Liver (tissue), 9 donors: ENCODE results near the gene FAM13A. TPM values are rescaled to one million over a fixed set of nuclear protein-coding genes. Genes with fewer than 3 reads are reported as not detected.

ENCODE experiments used
- DNase-seq: peaks from one replicate; pipeline ENCODE4 v3.0.0-alpha.2; 2017; ENCODE audit warnings: low spot score
- H3K27ac ChIP-seq, 2 donors: one replicate each; pipeline ENCODE4 v1.7.0; 2013; ENCODE audit warnings: inconsistent platforms in 2 of 2, low read length in 2 of 2, control low read depth in 1 of 2, low read depth in 1 of 2, mild to moderate bottlenecking in 1 of 2
- H3K27me3 ChIP-seq, 4 donors: one replicate each; pipeline versions ENCODE4 v1.6.1 to v1.7.0; 2013; ENCODE audit warnings: low read length in 3 of 4, inconsistent platforms in 1 of 4, mild to moderate bottlenecking in 1 of 4, moderate library complexity in 1 of 4; ENCODE audit not compliant: control insufficient read depth in 4 of 4, insufficient read depth in 4 of 4
- H3K36me3 ChIP-seq, 4 donors: one replicate each; pipeline versions ENCODE4 v1.6.1 to v1.7.0; 2013; ENCODE audit warnings: low read length in 3 of 4, mild to moderate bottlenecking in 3 of 4, low read depth in 1 of 4, moderate library complexity in 1 of 4; ENCODE audit not compliant: control insufficient read depth in 4 of 4, insufficient read depth in 3 of 4
- H3K4me1 ChIP-seq, 4 donors: one replicate each; pipeline versions ENCODE4 v1.6.1 to v1.7.0; 2013; ENCODE audit warnings: low read length in 3 of 4, mild to moderate bottlenecking in 3 of 4, moderate library complexity in 1 of 4; ENCODE audit not compliant: control insufficient read depth in 4 of 4, insufficient read depth in 4 of 4
- H3K4me3 ChIP-seq, 3 donors: one replicate each; pipeline versions ENCODE4 v1.6.1 to v1.7.0; 2013; ENCODE audit warnings: low read length in 3 of 3, control low read depth in 1 of 3, low read depth in 1 of 3, mild to moderate bottlenecking in 1 of 3
- H3K9ac ChIP-seq, 2 donors: one replicate each; pipeline ENCODE4 v1.7.0; 2013; ENCODE audit warnings: low read length in 2 of 2, mild to moderate bottlenecking in 2 of 2, moderate library complexity in 2 of 2, control low read depth in 1 of 2, low read depth in 1 of 2
- H3K9me3 ChIP-seq, 4 donors: one replicate each; pipeline versions ENCODE4 v1.6.1 to v1.7.0; 2013; ENCODE audit warnings: low read length in 3 of 4; ENCODE audit not compliant: control insufficient read depth in 4 of 4
- ATF3 ChIP-seq: IDR thresholded peaks from 2 replicates; pipeline ENCODE4 v1.6.1; 2016; ENCODE audit warnings: antibody characterized with exemption
- EGR1 ChIP-seq, 2 donors: IDR thresholded peaks; 2 replicates each; pipeline ENCODE4 v1.6.1; 2016 to 2018; ENCODE audit warnings: antibody characterized with exemption in 2 of 2, low read depth in 2 of 2
- FOXA1 ChIP-seq: IDR thresholded peaks from 2 replicates; pipeline ENCODE4 v1.6.1; 2016; ENCODE audit warnings: antibody characterized with exemption
- FOXA2 ChIP-seq: IDR thresholded peaks from 2 replicates; pipeline ENCODE4 v1.6.1; 2016; ENCODE audit warnings: antibody characterized with exemption
- GABPA ChIP-seq, 2 donors: IDR thresholded peaks in 1 of 2; conservative IDR thresholded peaks in 1 of 2; 2 replicates each; pipeline ENCODE4 v1.6.1; 2016; ENCODE audit warnings: antibody characterized with exemption in 2 of 2, mild to moderate bottlenecking in 1 of 2, moderate library complexity in 1 of 2
- HNF4A ChIP-seq, 2 donors: conservative IDR thresholded peaks; 2 replicates each; pipeline ENCODE4 v1.6.1; 2016; ENCODE audit warnings: antibody characterized with exemption in 2 of 2, mild to moderate bottlenecking in 2 of 2
- HNF4G ChIP-seq: IDR thresholded peaks from 2 replicates; pipeline ENCODE4 v1.6.1; 2016; ENCODE audit warnings: antibody characterized with exemption
- JUND ChIP-seq, 2 donors: IDR thresholded peaks; 2 replicates each; pipeline ENCODE4 v1.6.1; 2016; ENCODE audit warnings: antibody characterized with exemption in 2 of 2
- MAX ChIP-seq: IDR thresholded peaks from 2 replicates; pipeline ENCODE4 v1.6.1; 2016; ENCODE audit warnings: antibody characterized with exemption
- NR2F2 ChIP-seq: IDR thresholded peaks from 2 replicates; pipeline ENCODE4 v1.6.1; 2016; ENCODE audit warnings: antibody characterized with exemption
- RAD21 ChIP-seq, 2 donors: IDR thresholded peaks; 2 replicates each; pipeline ENCODE4 v1.6.1; 2016; ENCODE audit warnings: antibody characterized with exemption in 2 of 2, mild to moderate bottlenecking in 2 of 2
- RXRA ChIP-seq, 2 donors: IDR thresholded peaks; 2 replicates each; pipeline ENCODE4 v1.6.1; 2017 to 2018; ENCODE audit warnings: antibody characterized with exemption in 2 of 2, mild to moderate bottlenecking in 1 of 2
- SP1 ChIP-seq: IDR thresholded peaks from 2 replicates; pipeline ENCODE4 v1.6.1; 2018; ENCODE audit warnings: antibody characterized with exemption, mild to moderate bottlenecking
- TAF1 ChIP-seq: conservative IDR thresholded peaks from 2 replicates; pipeline ENCODE4 v1.6.1; 2016; ENCODE audit warnings: antibody characterized with exemption, mild to moderate bottlenecking
- YY1 ChIP-seq: IDR thresholded peaks from 2 replicates; pipeline ENCODE4 v1.6.1; 2016; ENCODE audit warnings: antibody characterized with exemption, mild to moderate bottlenecking
- WGBS: extraction: QIAGEN DNeasy Blood & Tissue Kit; methylation state at CpG from one replicate; pipeline ENCODE4 v1.1.7; 2013; 5-methylcytosine and 5-hydroxymethylcytosine counted together
- polyA plus RNA-seq, 2 donors: library from polyadenylated mRNA; stranded (reverse) in 1 of 2; unstranded in 1 of 2; fragments of 200-250 nt in 1 of 2; fragments of >200 nt in 1 of 2; fragmentation: Nextera tagmentation in 1 of 2; extraction: Ambion mirVana in 1 of 2; gene quantifications; one replicate each; pipeline versions ENCODE4 v1.2.1 to v1.2.3, GENCODE V29; 2013 to 2015
- total RNA-seq, 2 donors: library from RNA; depleted of rRNA; stranded (reverse); fragments of >200 nt; gene quantifications; one replicate each; pipeline ENCODE4 v1.2.3, GENCODE V29; 2014
- TF ChIP-seq, protein P1 (sequence below): IDR thresholded peaks from 2 replicates; pipeline ENCODE4 v1.6.1; 2016; ENCODE audit warnings: antibody characterized with exemption
- TF ChIP-seq, protein P2 (sequence below): IDR thresholded peaks from 2 replicates; pipeline ENCODE4 v1.6.1; 2016; ENCODE audit warnings: antibody characterized with exemption, mild to moderate bottlenecking
- donor health status: healthy.
- donor health status: healthy.
- donor health status: healthy.
- donor health status: healthy.
- donor health status: healthy.

FAM13A gene
- total and polyA plus RNA-seq, 4 donors = 14.9 to 52.9 (median 27.6) TPM

- DNase-seq = no peak
These were observed 226.0 kb downstream of the FAM13A start for GRCh38 chr4:88831031-88831430.

GRCh38 chr4:88830598-88830997 lies 226.4 kb downstream of the FAM13A start:
- H3K9me3 ChIP-seq = no peaks in the 10 kb centered on the region
- no peak overlapping the region for H3K4me3 ChIP-seq
- H3K36me3 ChIP-seq = no peaks in the 10 kb centered on the region
- H3K4me1 ChIP-seq = no peaks in the 10 kb centered on the region
- DNase-seq = no peak
- no peaks in the 10 kb centered on the region for H3K27me3 ChIP-seq
- H3K27ac ChIP-seq = no peak overlapping the region
- WGBS = 82% methylated on average over 2 of the region's 2 CpGs
- no peak overlapping the region for H3K9ac ChIP-seq
- no peak for TF ChIP-seq RAD21 (IDR thresholded peaks at IDR 0.05)
- no peak for TF ChIP-seq YY1
- TF ChIP-seq EGR1 (IDR thresholded peaks at IDR 0.05; ENCODE audit: low read depth in 2 of 2) = no peak
- TF ChIP-seq RXRA (IDR thresholded peaks at IDR 0.05) = no peak
- TF ChIP-seq, protein P1, sequence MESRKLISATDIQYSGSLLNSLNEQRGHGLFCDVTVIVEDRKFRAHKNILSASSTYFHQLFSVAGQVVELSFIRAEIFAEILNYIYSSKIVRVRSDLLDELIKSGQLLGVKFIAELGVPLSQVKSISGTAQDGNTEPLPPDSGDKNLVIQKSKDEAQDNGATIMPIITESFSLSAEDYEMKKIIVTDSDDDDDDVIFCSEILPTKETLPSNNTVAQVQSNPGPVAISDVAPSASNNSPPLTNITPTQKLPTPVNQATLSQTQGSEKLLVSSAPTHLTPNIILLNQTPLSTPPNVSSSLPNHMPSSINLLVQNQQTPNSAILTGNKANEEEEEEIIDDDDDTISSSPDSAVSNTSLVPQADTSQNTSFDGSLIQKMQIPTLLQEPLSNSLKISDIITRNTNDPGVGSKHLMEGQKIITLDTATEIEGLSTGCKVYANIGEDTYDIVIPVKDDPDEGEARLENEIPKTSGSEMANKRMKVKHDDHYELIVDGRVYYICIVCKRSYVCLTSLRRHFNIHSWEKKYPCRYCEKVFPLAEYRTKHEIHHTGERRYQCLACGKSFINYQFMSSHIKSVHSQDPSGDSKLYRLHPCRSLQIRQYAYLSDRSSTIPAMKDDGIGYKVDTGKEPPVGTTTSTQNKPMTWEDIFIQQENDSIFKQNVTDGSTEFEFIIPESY = no peak
- no peak for TF ChIP-seq HNF4G
- no peak for TF ChIP-seq TAF1
- no peak for TF ChIP-seq ATF3
- TF ChIP-seq, protein P2, sequence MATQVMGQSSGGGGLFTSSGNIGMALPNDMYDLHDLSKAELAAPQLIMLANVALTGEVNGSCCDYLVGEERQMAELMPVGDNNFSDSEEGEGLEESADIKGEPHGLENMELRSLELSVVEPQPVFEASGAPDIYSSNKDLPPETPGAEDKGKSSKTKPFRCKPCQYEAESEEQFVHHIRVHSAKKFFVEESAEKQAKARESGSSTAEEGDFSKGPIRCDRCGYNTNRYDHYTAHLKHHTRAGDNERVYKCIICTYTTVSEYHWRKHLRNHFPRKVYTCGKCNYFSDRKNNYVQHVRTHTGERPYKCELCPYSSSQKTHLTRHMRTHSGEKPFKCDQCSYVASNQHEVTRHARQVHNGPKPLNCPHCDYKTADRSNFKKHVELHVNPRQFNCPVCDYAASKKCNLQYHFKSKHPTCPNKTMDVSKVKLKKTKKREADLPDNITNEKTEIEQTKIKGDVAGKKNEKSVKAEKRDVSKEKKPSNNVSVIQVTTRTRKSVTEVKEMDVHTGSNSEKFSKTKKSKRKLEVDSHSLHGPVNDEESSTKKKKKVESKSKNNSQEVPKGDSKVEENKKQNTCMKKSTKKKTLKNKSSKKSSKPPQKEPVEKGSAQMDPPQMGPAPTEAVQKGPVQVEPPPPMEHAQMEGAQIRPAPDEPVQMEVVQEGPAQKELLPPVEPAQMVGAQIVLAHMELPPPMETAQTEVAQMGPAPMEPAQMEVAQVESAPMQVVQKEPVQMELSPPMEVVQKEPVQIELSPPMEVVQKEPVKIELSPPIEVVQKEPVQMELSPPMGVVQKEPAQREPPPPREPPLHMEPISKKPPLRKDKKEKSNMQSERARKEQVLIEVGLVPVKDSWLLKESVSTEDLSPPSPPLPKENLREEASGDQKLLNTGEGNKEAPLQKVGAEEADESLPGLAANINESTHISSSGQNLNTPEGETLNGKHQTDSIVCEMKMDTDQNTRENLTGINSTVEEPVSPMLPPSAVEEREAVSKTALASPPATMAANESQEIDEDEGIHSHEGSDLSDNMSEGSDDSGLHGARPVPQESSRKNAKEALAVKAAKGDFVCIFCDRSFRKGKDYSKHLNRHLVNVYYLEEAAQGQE = no peak
- no peak for TF ChIP-seq HNF4A (conservative IDR thresholded peaks at IDR 0.05)
- TF ChIP-seq MAX = no peak
- no peak for TF ChIP-seq GABPA (IDR thresholded peaks at IDR 0.05 in 1 of 2, conservative IDR thresholded peaks at IDR 0.05 in 1 of 2)
- TF ChIP-seq JUND (IDR thresholded peaks at IDR 0.05) = no peak

More at GRCh38 chr4:88831031-88831430, 226.0 kb downstream of the FAM13A start:
- H3K36me3 ChIP-seq = no peaks in the 10 kb centered on the region
- WGBS = 65% methylated on average over 4 of the region's 4 CpGs
- no peak overlapping the region for H3K4me3 ChIP-seq
- no peaks in the 10 kb centered on the region for H3K4me1 ChIP-seq
- TF ChIP-seq RAD21 (IDR thresholded peaks at IDR 0.05) (no peak), EGR1 (IDR thresholded peaks at IDR 0.05; ENCODE audit: low read depth in 2 of 2) (no peak), FOXA1 (no peak), GABPA (IDR thresholded peaks at IDR 0.05 in 1 of 2, conservative IDR thresholded peaks at IDR 0.05 in 1 of 2) (no peak), RXRA (IDR thresholded peaks at IDR 0.05) (no peak), TAF1 (no peak), SP1 (no peak), NR2F2 (no peak), JUND (IDR thresholded peaks at IDR 0.05) (no peak), HNF4A (conservative IDR thresholded peaks at IDR 0.05) (no peak), FOXA2 (no peak), YY1 (no peak), MAX (no peak)
- TF ChIP-seq, protein P1 = no peak
- TF ChIP-seq, protein P2 = no peak
- H3K9me3 ChIP-seq = no peaks in the 10 kb centered on the region
- H3K27ac ChIP-seq = no peak overlapping the region
- H3K9ac ChIP-seq = no peak overlapping the region
- H3K27me3 ChIP-seq = no peaks in the 10 kb centered on the region
